Muscle of arm (tissue), 12 donors: ENCODE measurements around the gene LPIN2. TPM values are rescaled to one million over a fixed set of nuclear protein-coding genes. Genes with fewer than 3 reads are reported as not detected.
"Not testable (repeated sequence)": the region's sequence is repeated elsewhere in the genome, so short reads cannot be mapped to it uniquely, and the experiment has no call there.

Experiments
- DNase-seq: peaks from one replicate; pipeline ENCODE4 v3.0.0-alpha.2; 2013
- polyA plus RNA-seq, 12 donors: library from polyadenylated mRNA; unstranded; fragments of 120-200 nt; gene quantifications; one replicate each; pipeline ENCODE4 v1.2.1, GENCODE V29; 2013; ENCODE audit not compliant: insufficient read length in 12 of 12

Gene LPIN2
- polyA plus RNA-seq, 12 donors: 10.5 to 21.1 (median 14.2) TPM; not detected in 1

DNA sequence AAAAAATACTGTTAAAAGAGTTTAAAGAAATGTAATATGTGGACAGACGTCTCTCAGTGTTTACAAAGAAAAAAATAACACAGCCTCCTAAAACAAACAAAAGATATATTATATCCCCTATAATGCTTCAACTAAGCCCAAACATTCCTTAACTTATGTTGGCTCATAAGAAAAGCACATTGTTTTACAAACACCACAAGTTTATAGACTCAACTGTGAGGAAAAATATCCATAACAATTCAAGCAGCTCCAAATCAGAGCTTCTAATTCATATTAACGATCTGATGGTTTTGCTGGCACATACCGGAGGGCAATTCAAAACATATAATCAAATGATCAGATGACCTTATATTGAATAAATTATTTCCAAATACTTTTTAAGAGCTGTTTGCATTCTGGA, 5.5 kb downstream of the LPIN2 start:
- no peak for DNase-seq

DNA sequence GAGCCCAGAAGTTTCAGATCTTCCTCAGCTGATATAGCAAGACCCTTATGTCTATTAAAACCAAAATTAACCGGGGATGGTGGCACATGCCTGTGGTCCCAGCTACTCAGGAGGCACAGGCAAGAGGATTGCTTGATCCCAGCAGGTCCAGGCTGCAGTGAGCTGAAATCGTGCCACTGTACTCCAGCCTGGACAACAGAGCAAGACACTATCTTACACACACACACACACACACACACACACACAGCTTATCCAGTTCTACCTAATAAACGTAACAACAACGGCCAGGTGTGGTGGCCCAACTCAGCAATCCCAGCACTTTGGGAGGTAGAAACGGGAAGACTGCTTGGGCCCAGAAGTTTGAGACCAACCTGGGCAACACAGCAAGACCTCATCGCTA, 7.5 kb downstream of the LPIN2 start:
- DNase-seq: no peak

DNA sequence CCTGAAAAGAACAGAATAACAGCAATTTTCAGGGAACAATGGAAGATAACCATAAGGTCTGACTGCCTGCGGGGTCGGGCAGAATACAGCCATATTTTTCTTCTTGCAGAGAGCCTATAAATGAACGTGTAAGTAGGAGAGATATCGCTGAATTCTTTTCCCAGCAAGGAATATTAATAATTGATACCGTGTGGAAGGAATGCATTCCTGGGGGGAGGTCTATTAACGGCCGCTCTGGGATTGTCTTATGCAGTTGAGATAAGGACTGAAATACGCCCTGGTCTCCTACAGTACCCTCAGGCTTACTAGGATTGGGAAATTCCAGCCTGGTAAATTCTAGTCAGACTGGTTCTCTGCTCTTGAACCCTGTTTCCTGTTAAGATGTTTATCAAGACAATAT, 9.2 kb downstream of the LPIN2 start:
- not testable (repeated sequence) for DNase-seq

DNA sequence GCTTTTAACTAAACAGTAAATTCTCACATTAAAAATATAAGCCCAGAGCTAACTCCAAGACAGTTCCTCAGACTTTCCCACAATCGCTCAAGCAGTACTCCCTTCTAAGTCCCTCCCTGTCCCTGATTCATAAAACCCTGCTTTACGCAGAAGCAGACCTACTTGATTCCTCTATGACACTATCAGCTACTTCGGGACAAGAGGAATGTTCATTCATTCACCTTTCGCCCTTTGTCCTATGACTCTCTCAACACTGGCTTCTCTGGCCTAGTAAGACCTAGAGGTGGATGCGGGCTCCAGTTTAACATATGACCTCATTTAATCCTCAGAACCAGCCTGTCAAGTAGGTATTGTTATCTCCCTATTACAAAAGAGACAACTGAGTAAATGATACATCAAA, 10.2 kb downstream of the LPIN2 start:
- no peak for DNase-seq

DNA sequence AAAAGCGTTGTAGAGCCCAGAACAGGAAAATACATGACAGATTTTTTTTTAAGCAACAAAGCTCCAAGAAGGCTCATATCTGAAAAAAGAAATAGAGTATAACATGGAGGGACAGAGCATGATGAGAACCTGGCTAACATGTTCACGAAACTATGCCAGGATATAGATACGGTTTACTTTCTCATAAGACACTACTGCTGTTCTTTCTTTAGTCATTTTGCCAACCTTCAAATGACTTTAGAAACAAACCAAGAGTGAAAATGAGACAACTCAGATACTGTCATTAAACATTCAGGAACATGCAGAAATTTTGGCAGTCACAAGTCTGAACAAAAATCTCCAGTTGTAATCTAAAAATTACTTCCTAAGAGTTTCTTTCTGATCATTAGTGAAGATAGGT, 14.3 kb downstream of the LPIN2 start:
- no peak for DNase-seq

DNA sequence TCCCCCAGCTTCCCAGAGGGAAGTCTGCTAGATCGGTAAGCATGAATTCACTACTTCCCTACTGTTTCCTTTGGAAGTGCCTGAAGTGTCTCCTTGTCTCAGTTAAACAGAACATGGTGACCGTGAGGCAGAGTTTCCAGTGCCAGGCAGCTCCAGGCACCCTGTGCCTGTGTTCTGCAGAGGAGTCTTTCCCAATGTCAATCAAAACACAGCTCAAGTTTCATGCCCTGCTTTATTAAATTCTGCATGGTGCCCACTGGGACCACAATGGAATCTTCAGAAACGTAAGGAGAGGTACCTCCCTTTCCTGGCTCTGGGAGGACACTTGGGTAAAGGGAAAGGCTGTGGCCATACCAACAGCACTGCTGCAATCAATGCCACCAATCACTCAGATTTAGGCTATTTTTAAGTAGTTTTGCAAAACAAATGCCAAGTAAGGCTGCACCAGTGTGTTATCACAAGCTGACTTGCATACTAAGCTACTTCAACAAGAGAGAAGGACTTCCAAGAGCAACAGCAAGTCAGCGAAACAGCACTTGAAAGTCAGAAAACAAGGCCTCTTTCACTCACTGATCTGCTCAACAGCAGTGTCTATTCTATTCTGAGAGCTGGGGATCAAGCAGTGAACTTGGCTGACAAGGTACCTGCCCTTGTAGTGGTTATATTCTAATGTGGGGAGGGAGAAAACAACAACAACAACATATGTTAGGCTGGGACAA, 14.9 kb downstream of the LPIN2 start:
- no peak for DNase-seq

DNA sequence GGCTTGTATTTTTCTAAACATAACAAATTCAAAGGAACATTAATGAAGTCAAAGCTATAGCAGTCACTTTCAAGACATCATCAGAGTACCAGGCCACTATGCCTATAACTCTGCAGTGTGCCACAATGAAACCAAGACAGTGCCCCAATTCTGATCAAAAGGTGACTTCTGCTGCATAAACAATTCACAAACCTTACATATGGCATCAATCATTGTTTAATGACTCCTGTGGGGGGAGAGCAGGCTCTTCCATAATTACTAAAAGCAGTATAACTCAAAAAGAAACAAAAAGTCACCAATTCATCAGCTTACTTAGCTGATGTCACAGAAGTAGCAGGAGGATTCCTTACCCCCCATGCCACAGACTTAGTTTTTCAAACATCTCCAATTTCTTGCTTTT, 15.5 kb downstream of the LPIN2 start:
- DNase-seq: no peak

DNA sequence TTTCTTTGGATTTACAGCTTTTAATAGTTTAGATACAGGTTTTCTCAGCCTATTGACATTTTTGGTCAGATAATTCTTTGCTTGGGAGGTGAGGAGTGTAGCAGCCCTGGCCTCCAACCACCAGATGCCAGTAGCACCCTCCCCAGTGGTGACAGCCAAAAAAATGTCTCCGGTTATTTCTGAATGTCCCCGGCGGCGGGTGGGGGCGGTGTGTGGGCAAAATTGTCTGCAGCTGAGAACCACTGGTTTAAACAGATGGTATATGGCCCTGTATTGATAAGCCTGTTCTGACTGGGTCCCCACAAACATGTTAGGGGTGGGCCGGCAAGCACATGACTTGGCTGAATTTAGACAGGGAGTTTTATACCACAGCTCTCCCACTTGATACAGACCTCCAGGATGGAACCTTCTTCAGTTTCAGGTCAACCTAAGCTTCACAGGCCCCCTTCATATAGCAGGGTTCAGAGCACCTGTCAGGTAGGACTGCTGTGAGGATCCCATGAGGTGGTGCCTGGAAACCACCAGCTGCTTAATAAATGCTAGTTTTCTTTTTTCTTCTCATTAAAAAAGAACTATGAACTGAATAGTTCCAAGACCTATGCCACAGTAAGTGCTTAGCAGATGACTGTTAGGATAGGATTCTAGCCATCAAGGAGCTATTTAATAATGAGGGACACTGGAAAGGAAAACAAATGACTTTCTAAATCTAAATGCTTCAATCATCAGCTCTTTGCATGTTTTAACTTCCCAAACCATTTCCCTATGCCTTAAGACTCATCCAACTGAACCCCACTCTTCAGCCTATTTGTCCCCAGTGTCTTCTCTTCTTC, 18.1 kb downstream of the LPIN2 start:
- no peak for DNase-seq

DNA sequence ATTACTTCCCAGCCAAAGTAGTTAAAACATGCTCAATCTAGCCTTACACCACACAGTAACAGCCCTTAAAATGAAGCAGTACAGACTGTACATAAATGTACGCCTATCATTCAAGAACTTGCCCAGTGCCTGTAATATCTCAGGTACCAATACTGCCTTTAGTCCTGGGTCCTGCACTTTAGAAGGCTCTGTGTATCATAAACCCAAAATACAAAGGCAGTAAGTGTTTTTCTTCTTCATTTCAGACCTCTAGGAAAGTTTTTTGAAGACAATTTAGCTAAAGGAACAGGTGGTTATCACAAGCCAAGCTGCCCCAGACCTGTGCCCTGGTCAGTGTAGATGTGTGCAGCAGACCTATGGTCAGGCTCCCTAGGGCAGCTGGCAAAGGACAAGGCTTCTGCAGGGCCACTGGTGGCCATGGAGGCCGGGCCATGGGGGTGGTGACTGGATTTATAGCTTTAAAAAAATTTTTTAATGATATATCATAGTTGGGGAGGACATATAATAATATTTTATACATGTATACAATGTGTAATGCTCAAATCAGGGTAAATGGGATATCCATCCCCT, 18.8 kb downstream of the LPIN2 start:
- no peak for DNase-seq

DNA sequence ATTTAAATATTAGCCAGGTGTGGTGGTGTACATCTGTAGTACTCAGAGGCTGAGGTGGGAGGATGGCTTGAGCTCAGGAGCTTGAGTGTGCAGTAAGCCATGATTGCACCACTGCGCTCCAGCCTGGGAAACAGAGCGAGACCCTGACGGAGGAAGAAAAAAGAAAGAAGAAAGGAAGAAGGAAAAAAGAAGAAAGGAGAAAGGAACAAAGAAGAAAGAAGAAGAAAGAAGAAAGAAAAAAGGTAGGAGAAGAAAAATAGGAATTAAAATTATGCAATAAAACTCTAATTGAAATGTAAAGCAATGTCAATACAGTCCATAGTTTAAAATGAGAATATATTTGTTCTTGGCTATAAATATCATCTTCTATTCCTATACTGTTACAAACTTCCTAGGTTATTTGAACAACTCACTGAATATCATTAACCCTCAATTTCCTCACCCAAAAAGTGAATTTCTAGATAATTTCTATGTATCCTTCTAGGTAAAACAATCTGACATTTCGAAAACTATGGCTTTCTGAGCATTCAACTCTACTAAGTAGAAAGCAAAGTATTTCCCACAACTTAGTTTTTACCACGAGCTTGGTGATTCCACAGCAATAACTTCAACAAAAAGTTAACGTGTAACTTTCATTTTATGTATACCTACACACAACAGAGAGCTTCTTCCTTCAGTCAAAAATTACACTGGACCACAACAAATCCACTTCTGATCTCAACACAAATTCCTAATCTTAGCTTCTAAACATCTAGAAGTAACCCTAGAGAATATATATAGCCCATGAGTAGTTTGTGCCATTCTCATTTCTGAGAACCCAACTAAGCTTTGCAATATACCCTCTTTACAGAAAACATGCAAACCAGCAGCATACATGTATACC, 19.7 kb downstream of the LPIN2 start:
- no peak for DNase-seq

DNA sequence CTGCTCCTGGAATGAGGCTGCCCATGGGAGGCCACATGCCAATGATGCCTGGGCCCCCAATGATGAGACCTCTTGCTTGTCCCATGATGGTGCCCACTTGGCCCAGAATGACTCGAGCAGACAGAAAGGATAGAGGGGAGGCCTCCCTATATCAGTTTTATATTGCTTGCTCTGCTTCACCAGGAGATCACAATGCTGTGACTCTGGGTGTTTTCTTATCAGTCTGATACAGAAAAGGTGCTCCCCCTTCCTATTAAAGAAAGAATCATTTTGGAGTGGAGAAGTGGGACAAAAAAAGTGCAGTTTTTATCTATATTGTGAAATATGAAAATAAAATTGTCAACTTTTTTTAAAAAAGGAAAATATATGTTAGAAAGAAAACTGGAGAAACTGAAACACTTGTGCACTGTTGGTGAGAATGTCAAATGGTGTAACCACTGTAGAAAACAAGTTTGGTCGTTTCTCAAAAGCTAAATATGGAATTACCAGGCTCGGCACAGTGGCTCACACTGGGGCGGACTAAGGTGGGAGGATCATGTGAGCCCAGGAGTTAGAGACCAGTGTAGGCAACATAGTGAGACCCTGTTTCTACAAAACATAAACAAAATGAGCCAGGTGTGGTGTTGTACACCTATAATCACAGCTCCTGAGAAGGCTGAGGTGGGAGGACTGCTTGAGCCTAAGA, 21.8 kb downstream of the LPIN2 start:
- no peak for DNase-seq

DNA sequence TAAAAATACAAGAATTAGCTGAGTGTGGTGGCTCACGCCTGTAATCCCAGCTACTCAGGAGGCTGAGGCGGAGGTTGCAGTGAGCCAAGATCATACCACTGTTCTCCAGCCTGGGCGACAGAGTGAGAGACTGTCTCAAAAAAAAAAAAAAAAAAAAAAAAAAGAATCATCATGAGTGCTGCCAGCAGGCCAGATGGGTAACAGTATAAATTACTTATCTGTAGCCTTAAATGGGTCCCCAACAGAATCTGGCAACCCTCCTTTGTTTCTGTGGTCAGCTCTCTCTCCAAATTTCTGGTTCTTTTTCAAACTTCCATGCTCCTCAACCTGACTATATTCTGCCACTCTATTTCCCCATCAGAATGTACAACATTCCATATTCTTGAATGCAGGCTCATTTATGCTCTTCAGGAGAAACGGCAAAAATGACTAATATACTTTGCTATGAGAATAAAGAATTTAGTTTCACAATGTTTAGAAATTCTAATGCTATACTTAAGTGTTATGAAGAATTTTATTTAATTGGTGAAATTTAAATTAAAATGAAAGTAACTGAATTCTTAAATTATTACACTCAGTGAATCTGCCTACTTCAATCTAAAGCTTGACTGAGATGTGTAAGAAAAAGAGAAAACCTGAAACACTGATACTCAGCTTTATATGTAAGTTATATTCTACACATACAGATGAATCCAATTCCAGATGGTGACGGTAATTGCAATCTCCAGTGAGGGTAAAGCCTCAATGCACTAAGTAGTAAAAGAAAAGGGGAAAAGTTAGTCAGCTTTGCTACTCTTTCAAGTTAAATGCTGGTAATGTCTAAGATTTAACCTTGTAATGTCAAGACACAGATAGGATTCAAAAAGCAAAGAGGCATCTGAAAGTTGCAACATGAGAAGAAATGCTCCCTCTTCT, 24.8 kb downstream of the LPIN2 start:
- DNase-seq: no peak

DNA sequence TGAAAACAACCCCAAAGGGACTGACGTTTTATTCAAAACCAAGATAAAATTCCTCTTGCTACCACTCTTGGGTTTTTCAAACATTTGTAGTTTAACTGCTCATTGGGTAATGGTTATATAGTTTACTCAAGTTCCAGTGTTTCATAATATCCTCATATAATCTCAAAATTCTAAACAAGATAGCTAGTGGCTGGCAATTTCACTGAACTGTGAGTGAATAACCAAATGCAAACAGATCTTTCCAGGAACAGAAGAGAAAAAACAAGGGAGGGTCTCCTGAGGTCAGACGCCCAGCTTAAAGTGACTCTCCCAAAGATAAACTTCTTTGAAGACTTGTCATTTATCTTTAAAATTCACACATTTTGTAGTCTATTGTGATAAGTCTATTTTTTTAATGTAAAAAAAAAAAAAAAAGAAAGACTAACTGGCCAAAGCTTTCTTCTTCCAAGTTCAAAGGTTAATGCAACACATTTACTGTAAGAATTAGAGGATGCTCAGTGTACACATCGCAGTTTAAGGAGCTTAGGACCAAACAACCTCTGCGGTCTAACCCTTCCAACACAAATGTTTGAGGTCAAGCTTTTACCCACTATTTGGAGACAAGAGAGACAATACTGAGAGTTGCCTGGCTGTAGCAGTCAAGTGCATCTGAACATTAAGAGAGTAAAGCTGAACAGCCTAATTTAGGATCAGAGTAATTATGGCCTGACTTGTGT, 26.6 kb downstream of the LPIN2 start:
- DNase-seq: no peak

DNA sequence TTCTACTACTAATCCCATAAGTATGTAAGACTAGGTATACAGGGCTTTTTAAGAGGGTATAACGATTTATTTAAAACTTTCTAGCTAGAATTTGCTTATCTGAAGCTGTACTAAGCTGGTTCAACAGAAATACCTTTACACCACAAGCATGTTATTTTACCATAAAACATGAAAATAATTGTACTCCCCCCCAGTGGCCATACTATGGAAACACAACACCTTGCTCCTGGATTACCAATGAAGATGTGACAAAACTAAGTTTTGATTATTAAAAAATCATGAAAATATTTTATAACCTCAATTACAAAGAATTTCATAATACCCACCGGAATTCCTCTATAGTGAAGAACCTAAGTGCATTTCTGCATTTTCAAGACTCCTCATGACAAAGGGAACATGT, 27.3 kb downstream of the LPIN2 start:
- DNase-seq: no peak

DNA sequence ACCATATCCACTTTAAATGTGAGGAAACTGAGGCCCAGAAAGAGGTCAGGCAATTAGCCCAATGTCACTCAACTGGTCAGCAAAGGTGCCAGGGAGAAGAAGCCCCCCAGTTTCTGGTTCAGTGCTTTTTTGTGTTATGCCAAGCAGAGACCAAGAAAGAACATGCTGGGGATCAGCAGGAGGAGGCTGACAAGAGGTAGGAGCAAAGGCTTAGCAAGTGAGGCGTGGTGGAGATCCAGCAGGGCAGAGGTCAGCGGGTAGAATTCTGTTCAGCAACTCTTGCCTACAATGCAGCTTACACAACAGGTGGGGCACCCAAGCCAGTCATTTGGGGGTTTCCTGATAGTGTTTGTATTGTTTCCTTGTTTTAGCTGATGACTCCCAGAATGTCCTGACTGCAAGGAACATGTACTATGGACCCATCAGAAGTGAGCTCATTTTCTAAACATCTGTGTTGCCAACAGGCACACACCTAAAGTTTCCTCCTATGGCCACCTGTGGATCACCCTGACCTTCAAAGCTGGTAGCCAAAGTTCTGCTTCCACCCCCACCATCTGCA, 28.2 kb downstream of the LPIN2 start:
- no peak for DNase-seq

DNA sequence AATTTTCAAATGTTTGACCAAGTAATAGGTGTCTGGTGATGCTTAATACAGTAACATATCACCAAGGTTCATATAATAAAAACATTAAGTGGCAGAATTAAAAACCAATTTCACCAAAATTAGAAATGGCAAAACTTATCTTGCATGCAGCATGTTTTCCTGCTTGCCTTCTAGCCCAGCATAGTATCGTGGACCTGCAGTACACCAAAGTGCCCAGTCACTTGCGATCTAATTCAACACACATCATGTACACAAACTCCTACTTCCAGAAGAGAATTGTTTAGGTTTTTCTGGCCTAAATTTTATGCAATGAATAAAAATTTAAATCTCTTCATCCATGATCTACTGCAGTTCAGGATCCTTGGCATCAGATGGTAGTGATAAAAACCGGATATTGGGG, 28.9 kb downstream of the LPIN2 start:
- DNase-seq: no peak

DNA sequence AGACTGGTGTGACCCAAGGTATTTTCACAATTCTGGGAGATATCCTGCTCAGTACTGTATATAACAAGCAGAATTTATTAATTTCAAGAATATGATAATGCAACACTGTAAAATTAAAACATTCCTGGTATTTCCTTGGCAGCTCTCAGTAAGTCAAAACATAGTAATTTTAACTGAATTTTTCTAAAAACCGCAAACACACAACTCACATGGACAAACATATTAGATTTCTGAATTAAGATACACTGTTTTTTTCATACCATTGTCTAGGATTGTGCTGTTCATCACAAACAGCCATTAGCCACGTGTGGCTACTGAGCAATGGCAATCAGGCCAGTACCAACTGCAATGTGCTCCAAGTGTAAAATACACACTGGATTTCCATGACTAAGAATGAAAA, 29.6 kb downstream of the LPIN2 start:
- DNase-seq: no peak

DNA sequence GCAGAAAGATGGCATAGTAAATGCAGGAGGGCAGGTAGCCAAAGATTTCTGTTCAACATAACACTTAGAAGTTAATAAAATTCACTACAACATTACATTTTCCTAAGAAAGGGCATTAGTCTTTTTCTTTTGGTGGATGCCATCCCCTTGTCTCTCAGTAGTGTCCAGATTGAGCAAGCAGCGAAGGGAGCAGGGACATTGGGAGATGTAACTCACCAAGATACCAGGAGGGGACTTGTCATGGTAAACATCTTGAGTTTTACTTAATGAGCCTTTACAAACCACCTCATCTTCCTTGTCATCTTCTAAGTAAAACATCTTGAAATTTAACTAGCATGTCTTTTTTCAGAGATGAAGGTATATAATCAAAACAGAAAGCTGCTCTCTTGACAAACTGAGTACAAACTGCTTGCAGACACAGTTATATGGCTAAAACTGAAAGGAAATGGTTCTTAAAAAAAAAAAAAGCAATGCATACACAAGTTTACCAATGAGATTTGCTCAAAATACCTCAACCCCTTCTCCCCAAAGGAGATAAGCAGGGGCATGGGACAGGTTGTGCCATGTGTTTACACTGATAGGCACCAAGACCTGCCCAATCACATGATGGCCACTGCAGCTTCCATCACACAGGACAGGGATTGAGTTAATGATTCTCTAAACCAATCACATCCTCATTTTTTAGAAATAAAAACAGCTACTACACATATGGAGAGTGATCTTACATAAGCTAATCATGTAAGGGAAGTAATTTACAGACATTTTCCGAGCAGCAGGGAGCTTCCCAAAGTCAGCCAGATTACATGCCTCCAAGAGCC, 30.3 kb downstream of the LPIN2 start:
- DNase-seq: no peak
